Keratinocyte (primary cell): ENCODE results near the gene CDH13. TPM values are rescaled to one million over a fixed set of nuclear protein-coding genes. Genes with fewer than 3 reads are reported as not detected.

ENCODE experiments used
- DNase-seq: peaks from one replicate; pipeline ENCODE4 v3.0.0-alpha.2; 2011; ENCODE audit warnings: low read depth, missing footprints, low spot score
- FAIRE-seq: peaks from 2 replicates; lab custom pipeline; 2011; peaks lifted over from hg19 to GRCh38; lab: Jason Lieb, UNC
- H2AFZ ChIP-seq: 2 replicates; pipeline ENCODE4 v1.6.0; 2012; ENCODE audit warnings: low read length, control low read depth, inconsistent platforms; ENCODE audit not compliant: control insufficient read depth
- H3K27ac ChIP-seq: 2 replicates; pipeline ENCODE4 v1.5.1; 2011; ENCODE audit warnings: low read length; ENCODE audit not compliant: control insufficient read depth, insufficient read depth
- H3K27me3 ChIP-seq: 3 replicates; pipeline ENCODE4 v1.6.0; 2011; ENCODE audit warnings: low read length; ENCODE audit not compliant: control insufficient read depth, insufficient read depth; ENCODE audit errors: extremely low read depth
- H3K36me3 ChIP-seq, 2 experiments: 2 replicates in 1 of 2; 3 replicates in 1 of 2; pipeline ENCODE4 v1.5.1; 2011; ENCODE audit warnings: low read length in 2 of 2, mild to moderate bottlenecking in 1 of 2; ENCODE audit not compliant: control insufficient read depth in 2 of 2, insufficient read depth in 2 of 2; ENCODE audit errors: extremely low read depth in 1 of 2
- H3K4me1 ChIP-seq: 3 replicates; pipeline ENCODE4 v1.5.1; 2011; ENCODE audit warnings: low read length; ENCODE audit not compliant: control insufficient read depth, insufficient read depth; ENCODE audit errors: extremely low read depth
- H3K4me2 ChIP-seq: 3 replicates; pipeline ENCODE4 v1.6.0; 2011; ENCODE audit warnings: low read depth, low read length; ENCODE audit not compliant: control insufficient read depth, insufficient read depth; ENCODE audit errors: extremely low read depth
- H3K4me3 ChIP-seq, 3 experiments: fragments of 200-600 bp in 1 of 3; sonication (generic) in 1 of 3; 2 replicates in 2 of 3; 3 replicates in 1 of 3; pipeline ENCODE4 v1.5.1; 2011 to 2016; ENCODE audit warnings: low read length in 3 of 3, mild to moderate bottlenecking in 3 of 3, control low read depth in 2 of 3, inconsistent platforms in 1 of 3, low read depth in 1 of 3, mixed read lengths in 1 of 3, mixed run types in 1 of 3, moderate library complexity in 1 of 3; ENCODE audit not compliant: control insufficient read depth in 2 of 3, insufficient read depth in 2 of 3; ENCODE audit errors: extremely low read depth in 1 of 3
- H3K79me2 ChIP-seq: 2 replicates; pipeline ENCODE4 v1.6.0; 2012; ENCODE audit warnings: low read length; ENCODE audit not compliant: control insufficient read depth, insufficient read depth
- H3K9ac ChIP-seq: 3 replicates; pipeline ENCODE4 v1.6.0; 2011; ENCODE audit warnings: low read length; ENCODE audit not compliant: control insufficient read depth, insufficient read depth; ENCODE audit errors: extremely low read depth
- H3K9me1 ChIP-seq: 3 replicates; pipeline ENCODE4 v1.6.0; 2011; ENCODE audit warnings: low read length; ENCODE audit not compliant: control insufficient read depth, insufficient read depth; ENCODE audit errors: extremely low read depth
- H3K9me3 ChIP-seq: 2 replicates; pipeline ENCODE4 v1.5.1; 2012; ENCODE audit warnings: low read depth, low read length; ENCODE audit not compliant: control insufficient read depth
- H4K20me1 ChIP-seq: 3 replicates; pipeline ENCODE4 v1.6.0; 2011; ENCODE audit warnings: low read length; ENCODE audit not compliant: control insufficient read depth, insufficient read depth; ENCODE audit errors: extremely low read depth
- EZH2 ChIP-seq: IDR thresholded peaks from one replicate; pipeline ENCODE4 v1.6.1; 2012; ENCODE audit warnings: inconsistent platforms, mild to moderate bottlenecking, low read length, moderate library complexity
- dilution Hi-C: fragments of 300-500 bp; cut with MboI; formaldehyde crosslinking; loops from one replicate; pipeline ENCODE4 v1.7.0; 2020; ENCODE audit warnings: low sequenced_read_pairs; ENCODE audit not compliant: extremely low pct_ligation_motif_present
- polyA plus RNA-seq, 5 experiments: library from polyadenylated mRNA; depleted of rRNA in 3 of 5; stranded (reverse) in 3 of 5; stranded (forward) in 1 of 5; unstranded in 1 of 5; fragments of >200 nt; gene quantifications; 1 replicate in 1 of 5; 2 replicates in 3 of 5; 3 replicates in 1 of 5; pipeline versions ENCODE4 v1.2.1 to v1.2.3, GENCODE V29; 2011 to 2012; ENCODE audit warnings: missing spikeins in 2 of 5, low read depth in 1 of 5, low replicate concordance in 1 of 5
- TF ChIP-seq, protein P1 (sequence below), 3 experiments: IDR thresholded peaks in 1 of 3; conservative IDR thresholded peaks in 1 of 3; optimal IDR thresholded peaks in 1 of 3; 2 replicates in 2 of 3; 3 replicates in 1 of 3; pipeline versions ENCODE3 to v1.5.1; 2011; ENCODE audit warnings: low read length in 3 of 3, mild to moderate bottlenecking in 3 of 3, moderate library complexity in 2 of 3, control low read depth in 1 of 3, inconsistent platforms in 1 of 3; ENCODE audit not compliant: insufficient read depth in 2 of 3; ENCODE audit errors: extremely low read depth in 1 of 3

CDH13 gene
- polyA plus RNA-seq, 1 donor (not counting 4 experiments of a cell fraction or from before 2014, with no cell fraction given) = 111 TPM

DNA sequence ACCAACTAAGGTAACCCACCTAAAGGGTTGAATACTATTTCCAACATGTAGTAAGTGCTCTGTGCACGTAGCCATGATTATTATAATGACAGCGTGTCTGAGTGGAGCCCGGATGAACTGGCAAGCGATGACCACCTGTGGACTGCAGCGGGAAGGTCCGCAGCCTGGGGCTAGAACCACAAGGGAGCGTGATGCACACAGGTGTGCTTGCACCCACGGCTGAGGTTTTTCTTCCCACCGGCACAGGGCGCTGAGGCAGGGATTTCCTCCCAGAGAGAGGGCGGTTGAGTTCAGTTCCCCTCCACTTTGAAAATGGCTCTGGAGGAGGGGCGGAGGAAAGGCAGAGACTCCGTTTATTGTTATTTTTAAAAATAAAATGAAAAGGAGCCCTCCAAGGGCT is 959.3 kb downstream of the CDH13 start:
- TF ChIP-seq, protein P1, sequence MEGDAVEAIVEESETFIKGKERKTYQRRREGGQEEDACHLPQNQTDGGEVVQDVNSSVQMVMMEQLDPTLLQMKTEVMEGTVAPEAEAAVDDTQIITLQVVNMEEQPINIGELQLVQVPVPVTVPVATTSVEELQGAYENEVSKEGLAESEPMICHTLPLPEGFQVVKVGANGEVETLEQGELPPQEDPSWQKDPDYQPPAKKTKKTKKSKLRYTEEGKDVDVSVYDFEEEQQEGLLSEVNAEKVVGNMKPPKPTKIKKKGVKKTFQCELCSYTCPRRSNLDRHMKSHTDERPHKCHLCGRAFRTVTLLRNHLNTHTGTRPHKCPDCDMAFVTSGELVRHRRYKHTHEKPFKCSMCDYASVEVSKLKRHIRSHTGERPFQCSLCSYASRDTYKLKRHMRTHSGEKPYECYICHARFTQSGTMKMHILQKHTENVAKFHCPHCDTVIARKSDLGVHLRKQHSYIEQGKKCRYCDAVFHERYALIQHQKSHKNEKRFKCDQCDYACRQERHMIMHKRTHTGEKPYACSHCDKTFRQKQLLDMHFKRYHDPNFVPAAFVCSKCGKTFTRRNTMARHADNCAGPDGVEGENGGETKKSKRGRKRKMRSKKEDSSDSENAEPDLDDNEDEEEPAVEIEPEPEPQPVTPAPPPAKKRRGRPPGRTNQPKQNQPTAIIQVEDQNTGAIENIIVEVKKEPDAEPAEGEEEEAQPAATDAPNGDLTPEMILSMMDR (optimal IDR thresholded peaks at IDR 0.05 in 1 of 3, IDR thresholded peaks at IDR 0.05 in 1 of 3, conservative IDR thresholded peaks at IDR 0.05 in 1 of 3; ENCODE audit: extremely low read depth in 1 of 3, insufficient read depth in 2 of 3, low read length in 3 of 3) = no peak
- no peak for TF ChIP-seq EZH2

DNA sequence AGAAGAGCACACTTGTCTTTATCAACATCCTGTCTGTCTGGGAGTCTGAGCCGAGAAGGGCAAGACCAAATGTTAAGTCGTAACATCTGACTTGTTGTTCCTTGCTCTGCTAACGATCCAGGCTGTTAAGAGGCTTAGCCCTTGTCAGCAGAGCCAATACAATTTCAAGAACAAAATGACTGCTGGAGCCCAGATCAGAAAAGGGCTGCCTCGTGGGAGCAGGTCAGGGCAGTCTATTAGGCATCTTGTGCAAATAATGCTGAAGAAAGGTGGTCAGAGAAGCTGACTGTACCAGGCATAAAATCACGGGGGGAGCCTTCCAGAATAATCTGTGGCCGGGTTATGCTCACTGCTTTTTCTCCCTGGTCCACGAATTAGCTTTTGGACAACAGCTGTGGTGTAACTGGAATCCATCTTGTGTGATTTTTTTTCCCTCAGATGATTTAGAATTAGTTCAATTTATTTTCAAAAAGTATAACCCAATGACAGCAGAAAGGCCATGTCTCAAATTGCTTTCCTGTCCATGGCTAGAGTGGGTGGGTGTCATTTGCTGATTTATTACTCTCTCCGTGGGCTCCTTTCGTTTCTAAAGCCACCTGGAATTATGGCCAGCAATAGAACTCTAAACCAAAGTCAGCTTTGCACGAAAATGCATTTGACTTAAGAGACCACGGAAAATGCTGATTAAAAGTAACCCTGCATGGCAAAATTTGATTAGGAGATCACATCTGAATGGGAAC is 959.9 kb downstream of the CDH13 start:
- Histone ChIP-seq H3K4me3 (no peak overlapping the region), H3K9me3 (no peaks in the 10 kb centered on the region), H3K36me3 (no peaks in the 10 kb centered on the region), H3K9me1 (no peaks in the 10 kb centered on the region), H3K4me2 (no peak overlapping the region), H3K9ac (no peak overlapping the region), H3K79me2 (no peaks in the 10 kb centered on the region), H2AFZ (no peak overlapping the region), H3K4me1 (peaks cover 8% of the 10 kb centered on the region), H4K20me1 (no peaks in the 10 kb centered on the region), H3K27me3 (no peaks in the 10 kb centered on the region), H3K27ac (no peak overlapping the region)
- DNase-seq (no peak), FAIRE-seq (no peak)
- TF ChIP-seq EZH2 = no peak
- TF ChIP-seq, protein P1 (optimal IDR thresholded peaks at IDR 0.05 in 1 of 3, IDR thresholded peaks at IDR 0.05 in 1 of 3, conservative IDR thresholded peaks at IDR 0.05 in 1 of 3; ENCODE audit: extremely low read depth in 1 of 3, insufficient read depth in 2 of 3, low read length in 3 of 3) = no peak
- dilution Hi-C loops = no loop called here

More for the DNA sequence above, 959.3 kb downstream of the CDH13 start:
- Histone ChIP-seq H3K36me3 (no peaks in the 10 kb centered on the region), H2AFZ (no peak overlapping the region), H3K4me3 (no peak overlapping the region), H4K20me1 (no peaks in the 10 kb centered on the region), H3K9me3 (no peaks in the 10 kb centered on the region), H3K9me1 (no peaks in the 10 kb centered on the region), H3K4me1 (peaks cover 8% of the 10 kb centered on the region), H3K27me3 (no peaks in the 10 kb centered on the region), H3K27ac (no peak overlapping the region), H3K4me2 (no peak overlapping the region), H3K9ac (no peak overlapping the region), H3K79me2 (no peaks in the 10 kb centered on the region)
- dilution Hi-C loops = no loop called here
- FAIRE-seq (no peak), DNase-seq (no peak)
